ENCODE measurements around the gene CANT1.
A peak's percentile ranks its signal among the peaks of the same experiment; 100 is the strongest.

The CANT1 gene

DNA sequence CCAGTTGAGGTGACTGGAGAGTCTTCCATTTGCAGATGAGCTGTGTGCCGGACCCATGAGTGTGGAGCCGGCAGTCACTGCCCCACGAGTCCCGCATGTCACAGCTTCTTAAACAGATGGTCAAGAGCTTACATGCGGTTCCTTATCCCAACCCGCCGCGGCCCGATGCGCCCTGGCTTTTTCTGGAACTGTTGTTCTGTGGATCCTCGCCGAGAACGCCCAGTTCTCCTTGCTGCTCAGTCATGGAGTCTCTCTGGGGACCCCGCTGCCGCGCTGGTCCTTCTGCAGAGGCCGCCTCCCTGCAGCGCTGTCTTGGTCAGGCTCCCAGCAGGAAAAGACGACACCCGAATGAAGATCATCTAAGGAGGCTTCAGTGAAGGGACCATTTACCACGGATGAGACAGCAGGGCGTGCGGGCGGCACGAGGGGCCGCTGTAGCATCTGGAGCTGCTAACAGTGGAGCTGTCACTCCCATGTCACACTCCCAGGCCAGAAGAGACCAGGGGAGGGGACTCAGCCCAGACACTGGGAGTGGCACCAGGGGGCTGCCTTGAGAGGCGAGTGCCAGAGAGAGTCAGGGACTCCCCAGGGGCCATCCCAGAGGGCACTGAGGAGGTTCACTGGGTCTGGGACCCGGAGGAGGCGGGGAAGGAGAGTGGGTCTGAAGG, 19.1 kb downstream of the CANT1 start:
- TF ChIP-seq, protein P1, sequence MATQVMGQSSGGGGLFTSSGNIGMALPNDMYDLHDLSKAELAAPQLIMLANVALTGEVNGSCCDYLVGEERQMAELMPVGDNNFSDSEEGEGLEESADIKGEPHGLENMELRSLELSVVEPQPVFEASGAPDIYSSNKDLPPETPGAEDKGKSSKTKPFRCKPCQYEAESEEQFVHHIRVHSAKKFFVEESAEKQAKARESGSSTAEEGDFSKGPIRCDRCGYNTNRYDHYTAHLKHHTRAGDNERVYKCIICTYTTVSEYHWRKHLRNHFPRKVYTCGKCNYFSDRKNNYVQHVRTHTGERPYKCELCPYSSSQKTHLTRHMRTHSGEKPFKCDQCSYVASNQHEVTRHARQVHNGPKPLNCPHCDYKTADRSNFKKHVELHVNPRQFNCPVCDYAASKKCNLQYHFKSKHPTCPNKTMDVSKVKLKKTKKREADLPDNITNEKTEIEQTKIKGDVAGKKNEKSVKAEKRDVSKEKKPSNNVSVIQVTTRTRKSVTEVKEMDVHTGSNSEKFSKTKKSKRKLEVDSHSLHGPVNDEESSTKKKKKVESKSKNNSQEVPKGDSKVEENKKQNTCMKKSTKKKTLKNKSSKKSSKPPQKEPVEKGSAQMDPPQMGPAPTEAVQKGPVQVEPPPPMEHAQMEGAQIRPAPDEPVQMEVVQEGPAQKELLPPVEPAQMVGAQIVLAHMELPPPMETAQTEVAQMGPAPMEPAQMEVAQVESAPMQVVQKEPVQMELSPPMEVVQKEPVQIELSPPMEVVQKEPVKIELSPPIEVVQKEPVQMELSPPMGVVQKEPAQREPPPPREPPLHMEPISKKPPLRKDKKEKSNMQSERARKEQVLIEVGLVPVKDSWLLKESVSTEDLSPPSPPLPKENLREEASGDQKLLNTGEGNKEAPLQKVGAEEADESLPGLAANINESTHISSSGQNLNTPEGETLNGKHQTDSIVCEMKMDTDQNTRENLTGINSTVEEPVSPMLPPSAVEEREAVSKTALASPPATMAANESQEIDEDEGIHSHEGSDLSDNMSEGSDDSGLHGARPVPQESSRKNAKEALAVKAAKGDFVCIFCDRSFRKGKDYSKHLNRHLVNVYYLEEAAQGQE (IDR thresholded peaks at IDR 0.05; ENCODE audit: insufficient read depth in 1 of 2, low read depth in 2 of 2, low read length in 2 of 2): no peak
- TF ChIP-seq POLR2AphosphoS5 (IDR thresholded peaks at IDR 0.05; ENCODE audit: low read depth, low read length) (no peak), FOXP2 (optimal IDR thresholded peaks at IDR 0.05; ENCODE audit: borderline replicate concordance, extremely low read depth, extremely low read length, insufficient read depth) (no peak), TAF1 (IDR thresholded peaks at IDR 0.05; ENCODE audit: borderline replicate concordance, insufficient read depth, low read length) (no peak), SIN3A (IDR thresholded peaks at IDR 0.05; ENCODE audit: borderline replicate concordance, insufficient read depth, low read length) (no peak)

DNA sequence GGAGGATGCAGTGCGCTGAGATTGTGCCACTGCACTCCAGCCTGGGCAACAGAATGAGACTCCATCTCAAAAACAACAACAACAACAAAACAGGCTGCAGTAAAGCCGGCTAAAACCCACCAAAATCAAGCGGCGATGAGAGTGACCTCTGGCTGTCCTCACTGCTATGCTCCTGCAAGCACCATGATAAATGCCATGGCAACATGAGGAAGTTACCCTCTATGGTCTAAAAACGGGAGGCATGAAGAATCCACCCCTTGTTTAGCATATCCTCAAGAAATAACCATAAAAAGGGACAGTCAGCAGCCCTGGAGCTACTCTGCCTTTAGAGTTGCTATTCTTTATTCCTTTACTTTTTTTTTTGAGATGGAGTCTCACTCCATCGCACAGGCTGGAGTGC, 21.4 kb downstream of the CANT1 start:
- TF ChIP-seq, protein P1 (IDR thresholded peaks at IDR 0.05; ENCODE audit: insufficient read depth in 1 of 2, low read depth in 2 of 2, low read length in 2 of 2): no peak
- TF ChIP-seq SIN3A (IDR thresholded peaks at IDR 0.05; ENCODE audit: borderline replicate concordance, insufficient read depth, low read length): no peak
- TF ChIP-seq FOXP2 (optimal IDR thresholded peaks at IDR 0.05; ENCODE audit: borderline replicate concordance, extremely low read depth, extremely low read length, insufficient read depth): no peak
- TF ChIP-seq POLR2AphosphoS5 (IDR thresholded peaks at IDR 0.05; ENCODE audit: low read depth, low read length): no peak
- TF ChIP-seq TAF1 (IDR thresholded peaks at IDR 0.05; ENCODE audit: borderline replicate concordance, insufficient read depth, low read length): no peak

DNA sequence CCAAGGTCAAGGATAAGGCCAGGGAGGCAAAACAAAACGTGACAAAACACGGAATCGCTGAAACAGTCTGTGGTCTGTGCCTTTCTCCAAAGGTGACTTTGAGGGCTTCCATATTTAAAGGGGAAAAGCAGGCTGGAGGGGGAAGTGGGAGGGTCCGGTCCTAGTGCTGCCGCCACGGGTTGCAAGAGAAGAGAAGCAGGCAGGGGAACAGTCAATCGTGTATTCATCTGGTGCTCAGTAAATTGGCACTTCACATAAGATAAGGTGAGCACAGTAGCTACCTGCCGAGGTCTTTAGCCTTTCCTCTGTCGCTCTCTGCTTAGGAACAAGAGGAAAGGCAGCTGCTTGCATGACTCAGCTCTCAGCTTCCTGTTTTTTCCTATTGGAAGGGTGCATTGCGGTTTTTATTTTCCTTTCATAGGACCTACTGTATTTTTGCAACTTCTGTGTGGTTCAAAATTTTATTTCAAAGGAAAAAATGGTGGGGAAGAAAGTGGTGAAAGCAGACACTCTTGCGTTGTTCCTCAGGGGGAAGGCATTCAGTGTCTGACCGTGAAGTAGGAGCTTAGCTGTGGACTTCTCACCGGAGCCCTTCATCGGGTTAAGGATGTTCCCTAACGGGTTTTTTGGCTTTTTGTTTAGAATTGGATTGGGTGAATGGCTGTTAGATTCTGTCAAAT, 22.8 kb downstream of the CANT1 start:
- no peak for TF ChIP-seq POLR2AphosphoS5 (IDR thresholded peaks at IDR 0.05; ENCODE audit: low read depth, low read length)
- TF ChIP-seq FOXP2 (optimal IDR thresholded peaks at IDR 0.05; ENCODE audit: borderline replicate concordance, extremely low read depth, extremely low read length, insufficient read depth): no peak
- peak; percentile 68; the same call in 1 of the 2 replicates for TF ChIP-seq SIN3A (IDR thresholded peaks at IDR 0.05; ENCODE audit: borderline replicate concordance, insufficient read depth, low read length)
- no peak for TF ChIP-seq TAF1 (IDR thresholded peaks at IDR 0.05; ENCODE audit: borderline replicate concordance, insufficient read depth, low read length)

DNA sequence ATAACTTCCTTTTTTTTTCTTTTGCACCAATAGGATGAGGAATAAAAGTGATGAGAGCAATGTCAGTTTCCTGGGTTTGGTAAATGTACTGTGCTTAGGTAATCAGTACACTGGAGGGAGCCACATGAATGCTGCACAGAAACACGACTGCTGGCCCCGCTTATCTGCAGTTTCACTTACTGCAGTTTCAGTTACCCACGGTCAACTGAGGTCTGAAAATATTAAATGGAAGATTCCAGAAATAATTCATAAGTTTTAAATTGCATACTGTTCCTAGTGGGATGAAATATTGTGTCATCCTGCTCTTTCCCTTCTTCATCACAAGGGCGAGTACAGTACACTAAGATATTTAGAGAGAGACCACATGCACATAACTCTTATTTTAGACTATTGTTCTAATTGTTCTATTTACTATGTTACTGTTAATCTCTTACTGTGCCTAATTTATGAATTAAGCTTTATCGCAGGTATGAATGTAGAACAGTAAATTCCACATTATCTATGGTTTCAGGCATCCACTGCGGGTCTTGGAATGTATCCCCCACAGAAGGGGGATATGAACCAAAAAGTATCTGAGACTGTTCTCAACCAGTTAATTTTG, 23.4 kb downstream of the CANT1 start:
- TF ChIP-seq, protein P1 (IDR thresholded peaks at IDR 0.05; ENCODE audit: insufficient read depth in 1 of 2, low read depth in 2 of 2, low read length in 2 of 2): no peak
- no peak for TF ChIP-seq FOXP2 (optimal IDR thresholded peaks at IDR 0.05; ENCODE audit: borderline replicate concordance, extremely low read depth, extremely low read length, insufficient read depth)
- no peak for TF ChIP-seq POLR2AphosphoS5 (IDR thresholded peaks at IDR 0.05; ENCODE audit: low read depth, low read length)
- no peak for TF ChIP-seq SIN3A (IDR thresholded peaks at IDR 0.05; ENCODE audit: borderline replicate concordance, insufficient read depth, low read length)
- TF ChIP-seq TAF1 (IDR thresholded peaks at IDR 0.05; ENCODE audit: borderline replicate concordance, insufficient read depth, low read length): no peak

DNA sequence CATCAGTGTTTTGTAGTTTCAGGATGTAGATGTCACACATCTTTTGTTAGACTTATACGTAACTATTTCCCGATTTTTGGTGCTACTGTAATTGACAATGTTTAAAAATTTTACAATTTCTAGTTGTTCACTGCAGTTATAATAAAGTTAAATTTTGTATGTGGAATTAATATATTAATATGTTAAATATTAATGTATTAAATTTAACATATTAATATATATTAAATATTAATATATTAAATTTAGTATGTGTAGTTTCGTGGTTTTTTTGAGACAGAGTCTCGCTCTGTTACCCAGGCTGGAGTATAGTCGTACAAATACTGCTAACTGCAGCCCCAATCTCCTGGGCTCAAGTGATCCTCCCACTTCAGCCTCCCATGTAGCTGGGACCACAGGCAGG, 24.2 kb downstream of the CANT1 start:
- TF ChIP-seq POLR2AphosphoS5 (IDR thresholded peaks at IDR 0.05; ENCODE audit: low read depth, low read length) (no peak), FOXP2 (optimal IDR thresholded peaks at IDR 0.05; ENCODE audit: borderline replicate concordance, extremely low read depth, extremely low read length, insufficient read depth) (no peak)
- TF ChIP-seq, protein P1 (IDR thresholded peaks at IDR 0.05; ENCODE audit: insufficient read depth in 1 of 2, low read depth in 2 of 2, low read length in 2 of 2): no peak
